CD8-positive, alpha-beta memory T cell (primary cell): ENCODE measurements around the gene AUTS2. TPM values are rescaled to one million over a fixed set of nuclear protein-coding genes. Genes with fewer than 3 reads are reported as not detected.

Experiments used
- CTCF ChIA-PET: fragments of 350-600 bp; sonication (Branson Sonifier 250); formaldehyde crosslinking; loops from one replicate; lab custom pipeline; 2021; ENCODE audit warnings: antibody characterized with exemption; lab: Charles Lee
- POLR2A ChIA-PET: fragments of 350-600 bp; sonication (Branson Sonifier 250); formaldehyde crosslinking; loops from one replicate; lab custom pipeline; 2021; ENCODE audit warnings: antibody characterized with exemption; lab: Charles Lee
- DNase-seq, 5 donors: peaks; one replicate each; pipeline versions ENCODE4 v3.0.0 to v3.0.0-alpha.2; 2020 to 2022; ENCODE audit warnings: mixed read lengths in 1 of 5
- H3K27ac ChIP-seq: one replicate; pipeline ENCODE4 v1.7.0; 2013; ENCODE audit warnings: low read depth, mild to moderate bottlenecking, low read length, moderate library complexity
- H3K27me3 ChIP-seq: 2 replicates; pipeline ENCODE4 v1.7.0; 2013; ENCODE audit warnings: low read length, mild to moderate bottlenecking; ENCODE audit not compliant: insufficient read depth, poor library complexity, severe bottlenecking
- H3K36me3 ChIP-seq: 2 replicates; pipeline ENCODE4 v1.7.0; 2013; ENCODE audit warnings: mild to moderate bottlenecking, low read length, moderate library complexity; ENCODE audit not compliant: insufficient read depth
- H3K4me1 ChIP-seq: 2 replicates; pipeline ENCODE4 v1.7.0; 2013; ENCODE audit warnings: mild to moderate bottlenecking, low read length, moderate library complexity; ENCODE audit not compliant: insufficient read depth
- H3K4me3 ChIP-seq: 2 replicates; pipeline ENCODE4 v1.7.0; 2013; ENCODE audit warnings: mild to moderate bottlenecking, low read length
- H3K9me3 ChIP-seq: 2 replicates; pipeline ENCODE4 v1.7.0; 2013; ENCODE audit warnings: mild to moderate bottlenecking, low read length
- H3K27ac Mint-ChIP-seq, 8 donors: one replicate each; pipeline ENCODE4 v1.8.0; 2020 to 2021; ENCODE audit warnings: mixed read lengths in 8 of 8, mild to moderate bottlenecking in 6 of 8, inconsistent platforms in 3 of 8, moderate library complexity in 3 of 8
- H3K27me3 Mint-ChIP-seq, 2 donors: one replicate each; pipeline ENCODE4 v1.8.0; 2020 to 2021; ENCODE audit warnings: mixed read lengths in 2 of 2, mild to moderate bottlenecking in 1 of 2, moderate library complexity in 1 of 2
- H3K36me3 Mint-ChIP-seq, 3 donors: one replicate each; pipeline ENCODE4 v1.8.0; 2020 to 2021; ENCODE audit warnings: mixed read lengths in 3 of 3, inconsistent platforms in 1 of 3, mild to moderate bottlenecking in 1 of 3
- H3K4me1 Mint-ChIP-seq, 3 donors: one replicate each; pipeline ENCODE4 v1.8.0; 2020 to 2021; ENCODE audit warnings: mixed read lengths in 3 of 3, inconsistent platforms in 1 of 3, mild to moderate bottlenecking in 1 of 3
- H3K4me3 Mint-ChIP-seq, 7 donors: one replicate each; pipeline ENCODE4 v1.8.0; 2020 to 2021; ENCODE audit warnings: mixed read lengths in 7 of 7, mild to moderate bottlenecking in 6 of 7, moderate library complexity in 4 of 7, inconsistent platforms in 2 of 7
- H3K9me3 Mint-ChIP-seq, 5 donors: one replicate each; pipeline ENCODE4 v1.8.0; 2020 to 2022; ENCODE audit warnings: mixed read lengths in 5 of 5, mild to moderate bottlenecking in 3 of 5, moderate library complexity in 2 of 5, inconsistent platforms in 1 of 5
- polyA plus RNA-seq: library from polyadenylated mRNA; unstranded; fragments of 300-500 nt; fragmentation: Illumina TruSeq; gene quantifications from one replicate; pipeline ENCODE4 v1.2.3, GENCODE V29; 2021
- total RNA-seq, 2 experiments: library from RNA; stranded (reverse); gene quantifications; one replicate each; pipeline ENCODE4 v1.2.3, GENCODE V29; 2021

Gene AUTS2
- total and polyA plus RNA-seq, 3 experiments from 2014 or later: 4.4 to 9.9 (median 5.3) TPM

- no peaks in the 10 kb centered on the region for H3K9me3 ChIP-seq
- peaks cover 0 to 2% (median 0%) of the 10 kb centered on the region in 3 donors for H3K36me3 Mint-ChIP-seq
- peaks cover 2 to 3% of the 10 kb centered on the region in 2 donors for H3K27me3 Mint-ChIP-seq
- no peaks in the 10 kb centered on the region for H3K4me1 ChIP-seq
- H3K4me3 Mint-ChIP-seq: no peak overlapping the region
- H3K9me3 Mint-ChIP-seq: no peaks in the 10 kb centered on the region
- no peak overlapping the region for H3K4me3 ChIP-seq
- H3K27ac ChIP-seq: no peak overlapping the region
- H3K27me3 ChIP-seq: no peaks in the 10 kb centered on the region
- no peak overlapping the region for H3K27ac Mint-ChIP-seq
- CTCF ChIA-PET: no interaction called here
- POLR2A ChIA-PET: no interaction called here
- H3K36me3 ChIP-seq: no peaks in the 10 kb centered on the region
- no peak for DNase-seq
- no peaks in the 10 kb centered on the region for H3K4me1 Mint-ChIP-seq
Measured at GRCh38 chr7:69947998-69948397, 349.7 kb downstream of the AUTS2 start.

- ChIA-PET POLR2A (no interaction called here), CTCF (no interaction called here)
- Histone ChIP-seq H3K4me1 (no peaks in the 10 kb centered on the region), H3K4me3 (no peak overlapping the region), H3K9me3 (no peaks in the 10 kb centered on the region), H3K27ac (no peak overlapping the region), H3K36me3 (no peaks in the 10 kb centered on the region), H3K27me3 (no peaks in the 10 kb centered on the region)
- no peak overlapping the region for H3K27ac Mint-ChIP-seq
- H3K36me3 Mint-ChIP-seq: no peaks in the 10 kb centered on the region
- H3K4me1 Mint-ChIP-seq: peaks cover 0 to 2% (median 0%) of the 10 kb centered on the region in 3 donors
- H3K9me3 Mint-ChIP-seq: no peaks in the 10 kb centered on the region
- peaks cover 2 to 3% of the 10 kb centered on the region in 2 donors for H3K27me3 Mint-ChIP-seq
- DNase-seq: no peak
- H3K4me3 Mint-ChIP-seq: no peak overlapping the region
Measured at GRCh38 chr7:69949122-69949521, 350.8 kb downstream of the AUTS2 start.

- POLR2A ChIA-PET: no interaction called here
- H3K27me3 ChIP-seq: no peaks in the 10 kb centered on the region
- no peak overlapping the region for H3K27ac ChIP-seq
- no peak overlapping the region for H3K27ac Mint-ChIP-seq
- no peaks in the 10 kb centered on the region for H3K4me1 ChIP-seq
- no peaks in the 10 kb centered on the region for H3K36me3 ChIP-seq
- DNase-seq: no peak
- peaks cover 0 to 2% (median 0%) of the 10 kb centered on the region in 3 donors for H3K4me1 Mint-ChIP-seq
- peaks cover 2 to 3% of the 10 kb centered on the region in 2 donors for H3K27me3 Mint-ChIP-seq
- CTCF ChIA-PET: no interaction called here
- H3K4me3 ChIP-seq: no peak overlapping the region
- no peaks in the 10 kb centered on the region for H3K9me3 ChIP-seq
- H3K9me3 Mint-ChIP-seq: no peaks in the 10 kb centered on the region
- H3K36me3 Mint-ChIP-seq: no peaks in the 10 kb centered on the region
- H3K4me3 Mint-ChIP-seq: no peak overlapping the region
Measured at GRCh38 chr7:69951458-69951857, 353.2 kb downstream of the AUTS2 start.

- no peak overlapping the region for H3K4me3 Mint-ChIP-seq
- H3K36me3 ChIP-seq: no peaks in the 10 kb centered on the region
- no peaks in the 10 kb centered on the region for H3K36me3 Mint-ChIP-seq
- H3K27me3 ChIP-seq: no peaks in the 10 kb centered on the region
- ChIA-PET POLR2A (no interaction called here), CTCF (interaction anchor here (1.0 kb wide), 1 partner anchor 9 kb away, joined by 3 read pairs; no protein-coding TSS in a partner anchor)
- H3K4me1 ChIP-seq: no peaks in the 10 kb centered on the region
- H3K27me3 Mint-ChIP-seq: peaks cover 2 to 3% of the 10 kb centered on the region in 2 donors
- no peak for DNase-seq
- no peak overlapping the region for H3K4me3 ChIP-seq
- H3K9me3 ChIP-seq: no peaks in the 10 kb centered on the region
- H3K4me1 Mint-ChIP-seq: peaks cover 0 to 2% (median 0%) of the 10 kb centered on the region in 3 donors
- no peak overlapping the region for H3K27ac ChIP-seq
- no peaks in the 10 kb centered on the region for H3K9me3 Mint-ChIP-seq
- H3K27ac Mint-ChIP-seq: peak overlapping the region in 2 of 8 donors; percentile 58 to 74
Measured at GRCh38 chr7:69953136-69954067, 355.1 kb downstream of the AUTS2 start.

- POLR2A ChIA-PET: no interaction called here
- Histone ChIP-seq H3K9me3 (no peaks in the 10 kb centered on the region), H3K4me1 (no peaks in the 10 kb centered on the region), H3K4me3 (no peak overlapping the region), H3K27me3 (no peaks in the 10 kb centered on the region), H3K27ac (no peak overlapping the region), H3K36me3 (no peaks in the 10 kb centered on the region)
- DNase-seq: no peak
- CTCF ChIA-PET: no interaction called here
- Mint-ChIP-seq H3K9me3 (no peaks in the 10 kb centered on the region), H3K4me3 (no peak overlapping the region), H3K4me1 (peaks cover 0 to 2% (median 0%) of the 10 kb centered on the region in 3 donors), H3K27me3 (no peaks in the 10 kb centered on the region), H3K27ac (no peak overlapping the region), H3K36me3 (no peaks in the 10 kb centered on the region)
Measured at GRCh38 chr7:69956541-69956940, 358.3 kb downstream of the AUTS2 start.

- Mint-ChIP-seq H3K4me3 (no peak overlapping the region), H3K4me1 (peaks cover 0 to 3% (median 2%) of the 10 kb centered on the region in 3 donors), H3K9me3 (no peaks in the 10 kb centered on the region), H3K27me3 (no peaks in the 10 kb centered on the region), H3K27ac (no peak overlapping the region), H3K36me3 (no peaks in the 10 kb centered on the region)
- ChIA-PET CTCF (no interaction called here), POLR2A (no interaction called here)
- H3K27me3 ChIP-seq: no peaks in the 10 kb centered on the region
- no peak overlapping the region for H3K27ac ChIP-seq
- H3K4me1 ChIP-seq: no peaks in the 10 kb centered on the region
- H3K36me3 ChIP-seq: no peaks in the 10 kb centered on the region
- no peak for DNase-seq
- no peak overlapping the region for H3K4me3 ChIP-seq
- no peaks in the 10 kb centered on the region for H3K9me3 ChIP-seq
Measured at GRCh38 chr7:69957661-69958060, 359.4 kb downstream of the AUTS2 start.

GRCh38 chr7:69959789-69960499, 361.7 kb downstream of the AUTS2 start:
- peaks cover 0 to 5% (median 0%) of the 10 kb centered on the region in 3 donors for H3K4me1 Mint-ChIP-seq
- no peaks in the 10 kb centered on the region for H3K9me3 Mint-ChIP-seq
- peaks cover 1 to 7% of the 10 kb centered on the region in 2 donors for H3K27me3 Mint-ChIP-seq
- ChIA-PET POLR2A (no interaction called here), CTCF (no interaction called here)
- no peak overlapping the region for H3K27ac ChIP-seq
- no peaks in the 10 kb centered on the region for H3K36me3 ChIP-seq
- H3K4me3 ChIP-seq: no peak overlapping the region
- H3K4me1 ChIP-seq: no peaks in the 10 kb centered on the region
- no peak overlapping the region for H3K27ac Mint-ChIP-seq
- H3K27me3 ChIP-seq: no peaks in the 10 kb centered on the region
- no peaks in the 10 kb centered on the region for H3K36me3 Mint-ChIP-seq
- H3K4me3 Mint-ChIP-seq: no peak overlapping the region
- no peak for DNase-seq
- H3K9me3 ChIP-seq: no peaks in the 10 kb centered on the region

- CTCF ChIA-PET: no interaction called here
- no peaks in the 10 kb centered on the region for H3K36me3 Mint-ChIP-seq
- H3K4me3 Mint-ChIP-seq: no peak overlapping the region
- no peaks in the 10 kb centered on the region for H3K9me3 Mint-ChIP-seq
- no peak overlapping the region for H3K27ac Mint-ChIP-seq
- POLR2A ChIA-PET: no interaction called here
- no peak for DNase-seq
- Histone ChIP-seq H3K4me3 (no peak overlapping the region), H3K27ac (no peak overlapping the region), H3K9me3 (no peaks in the 10 kb centered on the region), H3K36me3 (no peaks in the 10 kb centered on the region), H3K27me3 (no peaks in the 10 kb centered on the region), H3K4me1 (no peaks in the 10 kb centered on the region)
- H3K4me1 Mint-ChIP-seq: peaks cover 0 to 5% (median 0%) of the 10 kb centered on the region in 3 donors
- peaks cover 1 to 12% of the 10 kb centered on the region in 2 donors for H3K27me3 Mint-ChIP-seq
Measured at GRCh38 chr7:69961436-69961835, 363.2 kb downstream of the AUTS2 start.
